OCI-LY7 (cell line): ENCODE data around the gene PPFIA4. TPM values are rescaled to one million over a fixed set of nuclear protein-coding genes. Genes with fewer than 3 reads are reported as not detected.

Experiments used
- BruUV-seq: library from RNA; stranded (reverse); fragments of 400-500 nt; replicated peaks from 2 replicates; lab custom pipeline; 2021; lab: Mats Ljungman, UMichigan
- CTCF ChIA-PET: fragments of 300-600 bp; sonication (Branson Sonifier 250); formaldehyde crosslinking; loops from one replicate; lab custom pipeline; 2022; ENCODE audit warnings: antibody characterized with exemption; ENCODE audit not compliant: unreplicated experiment; lab: Charles Lee
- POLR2A ChIA-PET: fragments of 300-600 bp; sonication (Branson Sonifier 250); formaldehyde crosslinking; loops from one replicate; lab custom pipeline; 2022; ENCODE audit warnings: antibody characterized with exemption; lab: Charles Lee
- DNase-seq: peaks from one replicate; pipeline ENCODE4 v3.0.0-alpha.2; 2015; ENCODE audit warnings: low spot score
- H2AFZ ChIP-seq: fragments of 200-600 bp; sonication (generic), shearing (Covaris generic); 2 replicates; pipeline ENCODE4 v1.6.1; 2014; ENCODE audit warnings: mild to moderate bottlenecking, antibody characterized with exemption, low read length, moderate library complexity
- H3K27ac ChIP-seq: fragments of 200-600 bp; sonication (generic); 2 replicates; pipeline ENCODE4 v1.5.1; 2014; ENCODE audit warnings: mixed run types, low read depth, mild to moderate bottlenecking, moderate library complexity, low read length, inconsistent platforms; ENCODE audit not compliant: poor library complexity, severe bottlenecking
- H3K36me3 ChIP-seq: fragments of 200-600 bp; sonication (generic); 2 replicates; pipeline ENCODE4 v1.6.1; 2014; ENCODE audit warnings: mild to moderate bottlenecking, antibody characterized with exemption, low read length, moderate library complexity, mixed read lengths; ENCODE audit not compliant: insufficient read depth
- H3K4me1 ChIP-seq: fragments of 200-600 bp; sonication (generic); 2 replicates; pipeline ENCODE4 v1.5.1; 2014; ENCODE audit warnings: mild to moderate bottlenecking, low read length; ENCODE audit not compliant: insufficient read depth, poor library complexity, severe bottlenecking
- H3K4me2 ChIP-seq: fragments of 200-600 bp; sonication (generic); 2 replicates; pipeline ENCODE4 v1.6.1; 2014; ENCODE audit warnings: mild to moderate bottlenecking, low read length
- H3K4me3 ChIP-seq: fragments of 200-600 bp; sonication (generic); 2 replicates; pipeline ENCODE4 v1.5.1; 2014; ENCODE audit warnings: mild to moderate bottlenecking, low read depth, low read length; ENCODE audit not compliant: poor library complexity, severe bottlenecking
- H3K79me2 ChIP-seq: fragments of 200-600 bp; sonication (generic); 2 replicates; pipeline ENCODE4 v1.6.1; 2016; ENCODE audit warnings: low read depth, mild to moderate bottlenecking, low read length, moderate library complexity, mixed read lengths; ENCODE audit not compliant: insufficient read depth
- H3K9me2 ChIP-seq: fragments of 200-600 bp; sonication (generic); 2 replicates; pipeline ENCODE4 v1.6.1; 2016; ENCODE audit warnings: mild to moderate bottlenecking, low read length, mixed read lengths; ENCODE audit not compliant: insufficient read depth
- H3K9me3 ChIP-seq: fragments of 200-600 bp; sonication (generic); 2 replicates; pipeline ENCODE4 v1.6.1; 2014; ENCODE audit warnings: mild to moderate bottlenecking, mixed run types, low read length, mixed read lengths
- H4K20me1 ChIP-seq: fragments of 200-600 bp; sonication (generic); 2 replicates; pipeline ENCODE4 v1.6.1; 2014; ENCODE audit warnings: mild to moderate bottlenecking, antibody characterized with exemption, low read length, moderate library complexity, mixed read lengths; ENCODE audit not compliant: insufficient read depth
- EZH2phosphoT487 ChIP-seq: fragments of 200-600 bp; sonication (generic); IDR thresholded peaks from 2 replicates; pipeline ENCODE4 v1.6.1; 2018; ENCODE audit warnings: low read depth, borderline replicate concordance, mild to moderate bottlenecking, mixed run types, antibody characterized with exemption, low read length, moderate library complexity, mixed read lengths
- intact Hi-C: fragments of 100-400 bp; cut with micrococcal nuclease; formaldehyde crosslinking; loops from one replicate; pipeline ENCODE4 v1.10.0; 2022; ENCODE audit not compliant: unreplicated experiment
- total RNA-seq, 2 experiments: library from RNA; depleted of rRNA in 1 of 2; stranded (reverse); fragments of >200 nt in 1 of 2; shearing (Covaris generic) in 1 of 2; gene quantifications; 2 replicates each; pipeline ENCODE4 v1.2.3, GENCODE V29; 2014 to 2022
- TF ChIP-seq, protein P1 (sequence below): fragments of 200-600 bp; sonication (generic); conservative IDR thresholded peaks from 2 replicates; pipeline ENCODE4 v1.5.1; 2014; ENCODE audit warnings: mild to moderate bottlenecking, antibody characterized with exemption, low read length, moderate library complexity, mixed read lengths

The PPFIA4 gene
- total RNA-seq, 2 experiments from 2014 or later: 0.03 to 2.7 TPM

DNA sequence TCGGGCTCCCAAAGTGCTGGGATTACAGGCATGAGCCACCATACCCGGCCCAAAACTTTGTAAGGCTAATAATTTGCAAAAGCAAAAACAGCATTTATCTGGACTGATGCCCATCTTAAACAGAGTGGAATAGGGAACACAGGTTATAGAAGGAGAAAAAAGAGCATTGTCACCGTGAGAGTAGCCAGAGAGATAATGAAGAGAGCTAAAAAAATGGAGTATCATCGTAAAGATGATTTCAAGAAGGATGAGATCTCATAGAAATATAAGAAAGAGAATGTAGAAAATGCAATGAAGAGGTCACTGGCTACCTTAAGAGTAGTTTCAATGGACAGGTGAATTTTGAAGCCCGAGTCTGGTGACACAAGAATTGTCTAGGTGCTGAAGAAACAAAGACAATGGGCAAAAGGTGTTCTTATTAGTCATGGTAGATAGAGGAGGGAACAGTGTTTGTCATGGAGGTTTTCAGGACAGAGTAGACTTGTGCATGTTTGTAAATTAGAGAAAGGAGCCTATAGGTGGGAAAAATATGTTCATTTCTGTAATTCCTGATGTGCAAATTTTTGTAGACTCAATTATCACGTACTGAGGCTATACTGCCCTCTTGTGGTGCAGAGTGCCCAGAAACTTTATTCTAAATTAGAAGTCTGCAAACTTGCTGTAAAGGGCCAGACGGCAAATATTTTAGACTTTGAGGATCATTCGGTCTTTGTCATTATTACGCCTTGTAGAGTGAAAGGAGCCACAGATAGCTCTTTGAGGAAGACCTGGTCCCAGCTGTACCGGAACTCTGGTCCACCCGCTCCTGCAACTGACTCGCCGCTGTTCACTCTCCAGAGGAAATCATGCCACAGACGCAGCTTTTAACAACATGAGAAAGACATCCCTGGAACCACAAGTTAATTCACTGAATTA lies 27.2 kb upstream of the PPFIA4 start:
- Histone ChIP-seq H3K4me2 (peak overlapping the region; percentile 63), H3K4me3 (peak overlapping the region; percentile 22)
- POLR2A ChIA-PET: interaction anchor here (0.7 to 0.9 kb wide), 2 partner anchors 17 to 32 kb away, joined by 3 to 8 read pairs; no protein-coding TSS in a partner anchor

GRCh38 chr1:203000217-203000944 lies 25.9 kb upstream of the PPFIA4 start:
- ChIA-PET POLR2A (no interaction called here), CTCF (interaction anchor here (1.1 kb wide), 1 partner anchor 40 kb away, joined by 3 read pairs; no protein-coding TSS in a partner anchor)
- Histone ChIP-seq H3K79me2 (no peaks in the 10 kb centered on the region), H3K9me2 (no peaks in the 10 kb centered on the region), H3K4me3 (no peak overlapping the region), H3K27ac (peak overlapping the region; percentile 65), H3K4me2 (no peak overlapping the region), H3K36me3 (no peaks in the 10 kb centered on the region), H4K20me1 (no peaks in the 10 kb centered on the region), H3K4me1 (peaks cover 16% of the 10 kb centered on the region), H3K9me3 (no peaks in the 10 kb centered on the region), H2AFZ (peak overlapping the region; percentile 76; the same call in 1 of the 2 replicates)
- no peak for DNase-seq
- TF ChIP-seq, protein P1, sequence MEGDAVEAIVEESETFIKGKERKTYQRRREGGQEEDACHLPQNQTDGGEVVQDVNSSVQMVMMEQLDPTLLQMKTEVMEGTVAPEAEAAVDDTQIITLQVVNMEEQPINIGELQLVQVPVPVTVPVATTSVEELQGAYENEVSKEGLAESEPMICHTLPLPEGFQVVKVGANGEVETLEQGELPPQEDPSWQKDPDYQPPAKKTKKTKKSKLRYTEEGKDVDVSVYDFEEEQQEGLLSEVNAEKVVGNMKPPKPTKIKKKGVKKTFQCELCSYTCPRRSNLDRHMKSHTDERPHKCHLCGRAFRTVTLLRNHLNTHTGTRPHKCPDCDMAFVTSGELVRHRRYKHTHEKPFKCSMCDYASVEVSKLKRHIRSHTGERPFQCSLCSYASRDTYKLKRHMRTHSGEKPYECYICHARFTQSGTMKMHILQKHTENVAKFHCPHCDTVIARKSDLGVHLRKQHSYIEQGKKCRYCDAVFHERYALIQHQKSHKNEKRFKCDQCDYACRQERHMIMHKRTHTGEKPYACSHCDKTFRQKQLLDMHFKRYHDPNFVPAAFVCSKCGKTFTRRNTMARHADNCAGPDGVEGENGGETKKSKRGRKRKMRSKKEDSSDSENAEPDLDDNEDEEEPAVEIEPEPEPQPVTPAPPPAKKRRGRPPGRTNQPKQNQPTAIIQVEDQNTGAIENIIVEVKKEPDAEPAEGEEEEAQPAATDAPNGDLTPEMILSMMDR: no peak
- TF ChIP-seq EZH2phosphoT487: no peak
- intact Hi-C loops: loop anchor here (10.0 kb wide), 2 partner anchors 386 to 656 kb away; partner anchors contain the start of genes PPP1R12B and UBE2T
- no TSS peak for BruUV-seq

More for the DNA sequence above, 27.2 kb upstream of the PPFIA4 start:
- H3K4me1 ChIP-seq: peaks cover 16% of the 10 kb centered on the region
- H3K9me2 ChIP-seq: no peaks in the 10 kb centered on the region
- peak overlapping the region; percentile 76; the same call in 1 of the 2 replicates for H2AFZ ChIP-seq
- CTCF ChIA-PET: no interaction called here
- no peaks in the 10 kb centered on the region for H3K79me2 ChIP-seq
- H3K9me3 ChIP-seq: no peaks in the 10 kb centered on the region
- no peaks in the 10 kb centered on the region for H4K20me1 ChIP-seq
- peak overlapping the region; percentile 65 for H3K27ac ChIP-seq
- intact Hi-C loops: loop anchor here (2.0 to 5.0 kb wide), 3 partner anchors 72 to 247 kb away; partner anchors contain the start of genes KLHL12 and RABIF
- BruUV-seq: no TSS peak
- TF ChIP-seq EZH2phosphoT487: no peak
- TF ChIP-seq, protein P1: peak; percentile 96
- DNase-seq: peak; percentile 83
- H3K36me3 ChIP-seq: no peaks in the 10 kb centered on the region
